AG04450 (cell line): ENCODE data around the gene FHIP1A. TPM values are rescaled to one million over a fixed set of nuclear protein-coding genes. Genes with fewer than 3 reads are reported as not detected.

ENCODE experiments used
- CTCF ChIA-PET: fragments of 300-600, 350-600 bp; formaldehyde crosslinking; extraction: SDS; loops from one replicate; lab custom pipeline; 2022; ENCODE audit warnings: antibody characterized with exemption, inconsistent platforms; lab: Charles Lee
- POLR2A ChIA-PET: fragments of 350-600 bp; formaldehyde crosslinking; extraction: SDS; loops from one replicate; lab custom pipeline; 2021; ENCODE audit warnings: antibody characterized with exemption, inconsistent platforms; lab: Yijun Ruan, JAX
- DNase-seq: peaks from one replicate; pipeline ENCODE4 v3.0.0-alpha.2; 2011; ENCODE audit warnings: low read depth, low spot score
- H3K27ac ChIP-seq: one replicate; pipeline ENCODE4 v1.5.1; 2012; ENCODE audit warnings: low read depth, low read length, control low read depth
- H3K27me3 ChIP-seq: one replicate; pipeline ENCODE4 v1.6.0; 2012; ENCODE audit warnings: low read length; ENCODE audit not compliant: control insufficient read depth, insufficient read depth
- H3K4me3 ChIP-seq: 2 replicates; pipeline ENCODE4 v1.5.1; 2011; ENCODE audit warnings: mild to moderate bottlenecking, low read depth, low read length, control low read depth
- H3K9me3 ChIP-seq: 2 replicates; pipeline ENCODE4 v1.5.1; 2012; ENCODE audit warnings: low read length; ENCODE audit not compliant: control insufficient read depth, insufficient read depth
- polyA plus RNA-seq: library from polyadenylated mRNA; depleted of rRNA; stranded (reverse); fragments of >200 nt; gene quantifications from 2 replicates; pipeline ENCODE4 v1.2.3, GENCODE V29; 2011
- TF ChIP-seq, protein P1 (sequence below): IDR thresholded peaks from 2 replicates; pipeline ENCODE4 v1.5.1; 2011; ENCODE audit warnings: low read depth, low read length, control low read depth, inconsistent platforms

FHIP1A gene
- polyA plus RNA-seq, 1 experiment = not detected

- no peaks in the 10 kb centered on the region for H3K27me3 ChIP-seq
- CTCF ChIA-PET = interaction anchor here (0.6 kb wide), 1 partner anchor 36 kb away, joined by 4 read pairs; no protein-coding TSS in a partner anchor
- POLR2A ChIA-PET = no interaction called here
- no peak overlapping the region for H3K27ac ChIP-seq
- TF ChIP-seq, protein P1, sequence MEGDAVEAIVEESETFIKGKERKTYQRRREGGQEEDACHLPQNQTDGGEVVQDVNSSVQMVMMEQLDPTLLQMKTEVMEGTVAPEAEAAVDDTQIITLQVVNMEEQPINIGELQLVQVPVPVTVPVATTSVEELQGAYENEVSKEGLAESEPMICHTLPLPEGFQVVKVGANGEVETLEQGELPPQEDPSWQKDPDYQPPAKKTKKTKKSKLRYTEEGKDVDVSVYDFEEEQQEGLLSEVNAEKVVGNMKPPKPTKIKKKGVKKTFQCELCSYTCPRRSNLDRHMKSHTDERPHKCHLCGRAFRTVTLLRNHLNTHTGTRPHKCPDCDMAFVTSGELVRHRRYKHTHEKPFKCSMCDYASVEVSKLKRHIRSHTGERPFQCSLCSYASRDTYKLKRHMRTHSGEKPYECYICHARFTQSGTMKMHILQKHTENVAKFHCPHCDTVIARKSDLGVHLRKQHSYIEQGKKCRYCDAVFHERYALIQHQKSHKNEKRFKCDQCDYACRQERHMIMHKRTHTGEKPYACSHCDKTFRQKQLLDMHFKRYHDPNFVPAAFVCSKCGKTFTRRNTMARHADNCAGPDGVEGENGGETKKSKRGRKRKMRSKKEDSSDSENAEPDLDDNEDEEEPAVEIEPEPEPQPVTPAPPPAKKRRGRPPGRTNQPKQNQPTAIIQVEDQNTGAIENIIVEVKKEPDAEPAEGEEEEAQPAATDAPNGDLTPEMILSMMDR = no peak
- H3K4me3 ChIP-seq = no peak overlapping the region
- H3K9me3 ChIP-seq = no peaks in the 10 kb centered on the region
- no peak for DNase-seq
Measured at GRCh38 chr4:151415978-151416377, 7.0 kb downstream of the FHIP1A start.

DNA sequence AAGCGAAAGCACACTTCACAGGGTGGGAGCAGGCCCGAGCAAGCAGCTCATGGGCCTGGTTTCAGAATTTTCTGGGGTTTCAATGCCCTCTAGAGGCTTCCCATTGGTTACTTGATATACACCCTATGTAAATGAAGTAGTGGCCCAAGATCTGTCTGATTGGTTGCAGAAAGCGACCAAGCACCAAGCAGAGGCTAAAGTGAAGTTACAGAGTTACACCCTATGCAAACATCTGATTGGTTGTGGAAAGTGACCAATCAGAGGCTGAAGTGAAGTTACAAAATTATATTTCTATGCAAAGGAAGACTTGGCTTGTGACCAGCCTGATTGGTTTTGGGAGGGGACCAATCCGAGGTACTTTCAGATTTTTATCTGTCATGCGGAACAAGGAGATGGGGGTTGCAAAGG, 8.2 kb downstream of the FHIP1A start:
- Histone ChIP-seq H3K27ac (no peak overlapping the region), H3K9me3 (no peaks in the 10 kb centered on the region), H3K4me3 (no peak overlapping the region), H3K27me3 (no peaks in the 10 kb centered on the region)
- POLR2A ChIA-PET = no interaction called here
- CTCF ChIA-PET = no interaction called here
- TF ChIP-seq, protein P1 = no peak
- no peak for DNase-seq

DNA sequence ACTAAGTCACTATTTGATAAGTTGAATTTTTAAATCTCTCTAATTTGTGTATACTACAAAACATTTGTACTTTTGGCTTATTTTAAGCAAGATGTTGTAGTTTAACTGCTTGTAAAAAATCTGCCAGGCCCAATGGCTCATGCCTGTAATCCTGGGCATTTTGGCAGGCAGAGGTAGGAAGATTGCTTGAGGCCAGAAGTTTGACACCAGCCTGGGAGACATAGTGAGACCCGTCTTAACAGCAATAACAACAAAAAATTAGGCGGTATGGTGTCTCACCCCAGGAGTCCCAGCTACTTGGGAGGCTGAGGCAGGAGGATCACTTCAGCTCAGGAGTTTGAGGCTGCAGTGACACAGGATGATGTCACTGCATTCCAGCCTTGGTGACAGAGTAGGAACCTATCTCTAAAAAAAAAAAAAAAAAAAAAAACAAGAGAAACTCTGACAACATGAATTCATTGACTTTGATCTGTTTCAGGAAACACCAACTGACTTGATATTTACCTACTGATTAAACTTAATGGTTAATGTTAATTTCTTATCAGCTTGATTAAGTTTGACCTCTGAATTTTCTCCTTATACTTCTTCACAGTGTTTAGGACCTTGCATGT, 8.9 kb downstream of the FHIP1A start:
- Histone ChIP-seq H3K9me3 (no peaks in the 10 kb centered on the region), H3K27me3 (no peaks in the 10 kb centered on the region), H3K27ac (no peak overlapping the region), H3K4me3 (no peak overlapping the region)
- TF ChIP-seq, protein P1 = no peak
- POLR2A ChIA-PET = no interaction called here
- CTCF ChIA-PET = interaction anchor here (0.6 to 0.7 kb wide), 2 partner anchors 42 to 1017 kb away, joined by 6 to 15 read pairs; no protein-coding TSS in a partner anchor
- no peak for DNase-seq

DNA sequence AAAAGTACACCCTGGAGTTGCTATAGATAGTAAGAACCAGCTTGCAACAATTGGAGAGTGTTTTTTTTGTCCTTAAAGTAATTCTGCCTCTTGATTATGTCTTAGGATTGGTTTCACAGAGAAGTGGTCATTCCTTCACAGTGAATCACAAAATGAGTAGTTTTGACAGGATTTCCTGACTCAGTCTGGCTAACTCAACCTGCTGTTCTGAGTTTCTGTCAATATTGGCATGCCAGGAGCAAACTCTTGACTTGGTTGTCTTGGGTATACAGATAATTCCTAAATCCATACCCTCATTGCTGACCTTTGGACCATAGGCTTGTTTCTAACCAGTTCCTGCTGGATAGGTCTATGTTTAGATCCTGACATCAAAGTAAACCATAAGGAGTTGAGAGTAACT, 9.4 kb downstream of the FHIP1A start:
- TF ChIP-seq, protein P1 = no peak
- H3K27me3 ChIP-seq = no peaks in the 10 kb centered on the region
- no peak overlapping the region for H3K4me3 ChIP-seq
- ChIA-PET CTCF (interaction anchor here (0.7 kb wide), 1 partner anchor 42 kb away, joined by 15 read pairs; no protein-coding TSS in a partner anchor), POLR2A (no interaction called here)
- no peak overlapping the region for H3K27ac ChIP-seq
- no peak for DNase-seq
- no peaks in the 10 kb centered on the region for H3K9me3 ChIP-seq

DNA sequence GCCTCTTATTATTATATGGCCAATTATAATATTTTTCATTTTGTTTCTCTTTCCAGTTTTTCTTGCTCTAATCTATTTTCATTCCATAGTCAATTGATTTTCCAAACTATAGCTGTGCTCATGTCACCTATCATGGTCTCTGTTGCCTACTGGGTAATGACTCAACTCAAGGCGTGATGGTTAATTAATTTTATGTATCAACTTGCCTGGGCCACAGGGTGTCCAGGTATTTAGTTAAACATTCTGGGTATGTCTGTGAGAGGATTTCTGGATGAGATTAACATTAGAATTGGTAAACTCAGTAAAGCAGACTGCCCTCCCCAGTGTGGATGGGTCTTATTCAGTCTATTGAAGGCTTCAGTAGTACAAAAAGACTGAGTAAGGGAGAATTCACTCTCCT, 9.9 kb downstream of the FHIP1A start:
- Histone ChIP-seq H3K27me3 (no peaks in the 10 kb centered on the region), H3K9me3 (no peaks in the 10 kb centered on the region), H3K27ac (no peak overlapping the region), H3K4me3 (no peak overlapping the region)
- ChIA-PET CTCF (no interaction called here), POLR2A (no interaction called here)
- no peak for DNase-seq
- TF ChIP-seq, protein P1 = no peak
